Left colon (tissue), 2 donors: ENCODE results near the gene ADARB2. TPM values are rescaled to one million over a fixed set of nuclear protein-coding genes. Genes with fewer than 3 reads are reported as not detected.
"Not testable (repeated sequence)": the region's sequence is repeated elsewhere in the genome, so short reads cannot be mapped to it uniquely, and the experiment has no call there.

Experiments used
- ATAC-seq: fragments of 200-7000 bp; cut with Tn5 transposase; one replicate; pipeline ENCODE4 v1.9.1; 2020; ENCODE audit warnings: mild to moderate bottlenecking, moderate library complexity
- DNase-seq, 2 donors: peaks; one replicate each; pipeline ENCODE4 v3.0.0-alpha.2; 2020
- intact Hi-C, 2 donors: fragments of 100-400 bp; cut with DNase I in 1 of 2; cut with micrococcal nuclease in 1 of 2; formaldehyde crosslinking; loops; one replicate each; pipeline versions ENCODE4 v1.11.2 to v1.14.0; 2022; cut with DNase I, micrococcal nuclease
- total RNA-seq, 2 donors: library from RNA; stranded (reverse); fragmentation: NEBNext Ultra II Directional; extraction: Animal tissue kit (Norgen Biotek cat#: 25700); gene quantifications; one replicate each; pipeline ENCODE4 v1.2.1, GENCODE V29; 2021
- donor health status: DM: no; HTN: no; CAD: no.
- donor health status: DM: yes; HTN: yes; CAD: no.

ADARB2 gene
- total RNA-seq, 2 donors from 2014 or later, result 0.21 to 0.73 TPM

- DNase-seq (no peak), ATAC-seq (no peak)
- intact Hi-C loops, result no loop called here
Observed at GRCh38 chr10:1549591-1550290, 187.6 kb downstream of the ADARB2 start.

GRCh38 chr10:1548596-1548995 is 188.7 kb downstream of the ADARB2 start:
- no peak for DNase-seq
- intact Hi-C loops, result no loop called here
- no peak for ATAC-seq

DNA sequence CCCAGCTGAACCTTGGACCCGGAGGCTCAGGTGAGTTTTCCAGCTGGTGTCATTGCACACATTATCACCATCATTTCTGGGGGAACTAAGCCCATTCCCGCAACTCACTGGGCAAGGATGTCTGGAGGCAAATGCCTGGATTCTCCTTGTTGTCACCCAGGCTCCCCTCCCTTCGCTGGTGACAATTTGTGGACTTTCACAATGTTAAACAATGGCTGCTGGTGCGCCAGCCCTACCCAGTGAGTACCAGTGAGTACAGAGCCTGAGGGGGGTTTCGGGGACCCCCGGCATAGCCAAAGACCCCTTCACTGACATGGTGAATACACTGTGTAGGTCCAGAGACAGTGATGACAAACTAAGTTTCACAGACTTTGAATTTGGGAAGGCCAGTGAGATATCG is 189.2 kb downstream of the ADARB2 start:
- no peak for DNase-seq
- intact Hi-C loops, result no loop called here
- ATAC-seq, result no peak

- intact Hi-C loops, result no loop called here
- ATAC-seq, result no peak
- no peak for DNase-seq
Observed at GRCh38 chr10:1546431-1547110, 190.8 kb downstream of the ADARB2 start.

- no peak for ATAC-seq
- intact Hi-C loops, result no loop called here
- DNase-seq, result no peak
Observed at GRCh38 chr10:1545524-1545923, 191.8 kb downstream of the ADARB2 start.

DNA sequence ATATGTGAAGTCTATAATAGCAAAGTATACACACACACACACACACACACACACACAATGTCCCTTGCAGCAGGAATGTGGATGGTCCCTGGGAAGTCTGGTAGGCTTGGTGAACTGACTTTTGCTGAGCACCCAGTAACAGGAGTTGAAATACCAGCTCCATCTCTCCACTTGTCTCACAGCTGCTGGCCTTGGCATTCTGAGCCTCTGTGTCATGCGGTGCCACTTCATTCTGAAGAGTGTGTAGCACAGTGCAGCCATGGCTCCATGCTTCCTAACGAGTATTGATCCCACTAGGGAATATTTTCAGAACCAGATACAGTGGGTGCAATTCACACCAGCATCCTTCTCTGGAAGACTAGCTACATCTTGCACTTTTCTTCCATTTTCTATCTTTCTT is 192.4 kb downstream of the ADARB2 start:
- intact Hi-C loops, result no loop called here
- DNase-seq (no peak), ATAC-seq (no peak)

DNA sequence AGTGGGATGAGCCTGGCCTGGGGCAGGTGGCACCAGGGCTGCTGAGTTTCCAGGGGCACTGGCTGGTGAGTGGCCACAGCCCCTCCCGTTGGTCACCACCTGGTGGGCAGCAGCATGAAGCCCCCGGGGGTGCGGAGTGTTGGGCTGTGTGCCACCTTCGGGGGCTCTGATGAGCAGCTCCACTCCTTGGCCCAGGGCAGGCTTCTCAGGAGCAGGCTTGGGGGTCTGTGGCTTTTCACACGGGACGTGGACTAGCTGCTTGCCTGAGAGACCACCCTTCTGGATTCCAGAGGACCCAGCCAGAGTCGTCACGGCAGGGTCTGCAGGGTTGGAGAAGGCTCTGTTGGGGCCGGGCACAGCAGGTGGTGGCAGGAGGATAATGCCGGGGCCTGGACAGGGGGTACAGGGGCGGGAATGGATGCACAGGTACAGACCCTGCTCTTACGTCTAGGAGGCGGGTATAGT is 193.1 kb downstream of the ADARB2 start:
- DNase-seq, result no peak
- ATAC-seq, result no peak
- intact Hi-C loops, result no loop called here

- DNase-seq (no peak), ATAC-seq (no peak)
- intact Hi-C loops, result no loop called here
Observed at GRCh38 chr10:1543596-1543995, 193.7 kb downstream of the ADARB2 start.

DNA sequence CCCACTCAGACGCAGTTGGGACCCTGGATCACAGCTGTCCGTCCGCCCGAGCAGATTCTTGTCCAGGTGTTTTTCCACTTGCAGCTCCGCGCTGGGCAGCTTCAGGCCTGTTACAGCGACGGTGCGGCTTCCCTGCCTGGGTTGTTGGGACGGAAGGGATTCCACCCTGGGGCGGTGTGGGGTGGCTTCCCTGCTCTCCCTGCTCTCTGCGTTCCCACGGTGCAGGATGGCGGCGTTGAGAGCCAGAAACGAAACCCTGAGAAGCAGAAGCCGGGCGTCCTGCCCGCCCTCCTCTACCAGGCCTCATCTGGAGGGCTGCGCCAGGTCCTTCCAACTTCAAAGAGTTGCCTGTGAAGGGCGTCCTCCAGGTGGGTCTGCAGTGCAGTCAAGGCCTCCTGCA is 194.4 kb downstream of the ADARB2 start:
- DNase-seq (no peak), ATAC-seq (no peak)
- intact Hi-C loops, result no loop called here

DNA sequence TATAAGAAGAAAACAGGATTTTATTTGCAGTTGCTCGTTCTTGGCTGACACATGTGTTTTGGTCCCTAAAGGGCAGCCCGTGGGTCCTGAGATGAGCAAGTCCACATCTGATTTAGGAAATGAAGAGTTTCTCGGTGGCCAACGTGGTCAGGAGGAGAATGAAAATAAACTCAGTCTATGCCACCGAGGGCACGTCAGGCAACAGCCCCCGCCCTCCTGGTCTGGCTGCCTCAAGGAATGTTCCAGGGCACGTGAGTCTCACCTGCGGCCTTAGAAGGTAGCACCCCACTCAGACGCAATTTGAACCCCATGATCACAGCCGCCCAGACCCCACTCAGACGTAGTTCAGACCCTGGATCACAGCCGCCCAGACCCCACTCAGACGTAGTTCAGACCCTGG is 197.2 kb downstream of the ADARB2 start:
- intact Hi-C loops, result no loop called here
- DNase-seq (no peak), ATAC-seq (no peak)

DNA sequence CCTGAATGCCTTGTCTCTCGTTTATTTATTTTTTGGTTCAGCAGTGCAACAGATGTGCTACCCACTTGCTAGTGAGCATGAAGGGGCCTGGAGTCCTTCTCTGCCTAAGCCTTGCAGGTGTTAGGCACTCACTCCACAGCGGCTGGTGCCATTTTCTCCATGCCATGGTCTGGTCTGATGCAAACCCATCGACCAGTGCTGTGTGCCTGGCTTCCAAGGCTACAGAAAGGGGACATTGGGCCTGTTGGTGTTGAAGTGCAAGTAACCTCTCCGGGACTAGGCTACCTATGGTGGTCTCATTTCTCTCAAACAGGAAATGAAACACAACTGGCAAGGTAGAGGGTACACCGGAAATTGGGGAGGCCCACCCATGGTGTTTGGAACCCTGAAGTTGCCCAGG is 198.1 kb downstream of the ADARB2 start:
- DNase-seq (no peak), ATAC-seq (no peak)
- intact Hi-C loops, result no loop called here

GRCh38 chr10:1538531-1539061 is 198.7 kb downstream of the ADARB2 start:
- intact Hi-C loops, result no loop called here
- no peak for ATAC-seq
- no peak for DNase-seq

DNA sequence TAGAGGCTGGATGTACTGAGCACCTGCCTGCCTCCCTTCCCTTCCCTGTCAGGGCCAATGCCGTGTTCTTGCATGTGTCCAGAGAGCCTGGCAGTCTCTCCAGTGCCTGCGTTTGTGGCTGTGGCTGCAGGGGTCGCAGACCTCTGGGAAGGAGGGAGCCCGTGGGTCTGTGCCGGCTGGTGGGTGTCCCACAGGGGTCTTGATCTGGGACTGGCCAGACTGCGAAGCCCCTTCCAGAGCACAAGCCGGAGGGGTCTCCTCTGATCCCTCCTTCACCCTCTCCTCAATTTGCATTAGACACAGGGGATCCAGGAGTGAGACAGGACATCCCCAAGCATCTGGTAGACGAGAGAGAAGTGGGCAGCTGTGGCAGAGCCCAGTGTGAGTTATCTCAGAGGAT is 199.2 kb downstream of the ADARB2 start:
- no peak for ATAC-seq
- intact Hi-C loops, result no loop called here

DNA sequence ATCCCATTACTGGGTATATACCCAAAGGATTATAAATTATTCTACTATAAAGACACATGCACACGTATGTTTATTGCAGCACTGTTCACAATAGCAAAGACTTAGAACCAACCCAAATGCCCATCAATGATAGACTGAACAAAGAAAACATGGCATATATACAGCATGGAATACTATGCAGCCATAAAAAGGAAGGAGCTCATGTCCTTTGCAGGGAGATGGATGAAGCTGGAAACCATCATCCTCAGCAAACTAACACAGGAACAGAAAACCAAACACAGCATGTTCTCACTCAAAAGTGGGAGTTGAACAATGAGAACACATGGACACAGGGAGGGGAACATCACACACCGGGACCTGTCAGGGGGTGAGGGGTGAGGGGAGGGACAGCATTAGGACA is 199.9 kb downstream of the ADARB2 start:
- ATAC-seq, DNase-seq, intact Hi-C loops: not testable (repeated sequence)

More for the DNA sequence above, 199.2 kb downstream of the ADARB2 start:
- DNase-seq, result no peak

DNA sequence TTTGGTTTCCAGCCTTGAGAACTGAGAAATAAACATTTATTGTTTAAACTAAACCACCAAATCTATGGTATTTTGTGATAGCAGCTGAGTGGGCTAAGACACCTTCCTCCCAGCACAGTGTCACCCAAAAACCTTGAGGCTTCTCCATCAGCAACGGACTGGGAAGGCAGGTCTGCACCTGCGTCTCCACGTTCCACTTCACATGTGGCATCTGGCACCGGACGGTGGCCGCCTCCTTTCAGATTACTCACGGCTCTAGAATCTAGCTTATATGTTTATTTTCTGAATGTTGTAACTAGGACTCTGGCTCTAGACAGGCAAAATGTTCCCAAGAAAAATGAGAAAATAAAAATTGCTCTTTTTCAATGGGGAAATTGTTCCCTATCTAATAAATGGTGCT is 201.0 kb downstream of the ADARB2 start:
- intact Hi-C loops, result no loop called here
- DNase-seq (no peak), ATAC-seq (no peak)

GRCh38 chr10:1535301-1535965 is 201.9 kb downstream of the ADARB2 start:
- intact Hi-C loops, result no loop called here
- no peak for ATAC-seq
- DNase-seq, result no peak

DNA sequence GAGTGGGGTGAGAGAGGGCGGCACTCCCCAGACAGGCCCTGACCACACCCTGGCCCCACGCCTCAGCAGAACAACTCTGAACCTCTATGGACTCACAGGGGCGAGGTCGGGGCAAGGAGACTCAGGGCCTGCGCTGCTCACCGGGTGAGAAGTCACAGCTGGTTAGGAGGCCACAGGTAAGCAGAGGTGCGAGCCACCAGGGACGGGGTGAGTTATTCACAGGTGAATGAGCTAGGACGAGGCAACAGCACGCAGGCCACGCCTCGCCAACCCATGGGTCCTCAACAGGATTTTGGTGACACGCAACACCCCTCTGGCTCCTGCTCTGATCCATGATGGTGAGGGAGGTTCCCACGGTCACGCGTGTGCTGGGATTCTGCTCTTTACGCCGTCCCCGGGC is 202.5 kb downstream of the ADARB2 start:
- intact Hi-C loops, result no loop called here
- DNase-seq (no peak), ATAC-seq (no peak)

DNA sequence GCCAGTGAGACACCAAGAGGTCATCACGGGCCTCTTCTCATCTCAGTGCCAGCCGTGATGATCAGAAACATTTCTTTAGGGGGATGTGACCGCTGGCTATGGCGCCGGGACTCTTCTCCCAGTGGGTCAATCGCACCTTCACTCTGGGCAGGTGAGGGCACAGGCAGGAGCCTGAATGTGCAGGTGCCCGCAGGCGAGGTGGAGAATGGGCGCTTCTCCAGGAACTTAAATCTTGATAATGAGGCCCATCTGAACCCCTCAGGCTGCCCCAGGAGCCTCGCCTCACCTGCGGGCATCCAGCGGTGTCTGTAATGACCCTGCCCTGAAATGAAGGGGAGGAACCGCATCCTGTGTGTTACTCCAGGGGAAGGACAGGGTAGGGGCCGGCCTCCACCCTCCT is 204.7 kb downstream of the ADARB2 start:
- intact Hi-C loops, result no loop called here

DNA sequence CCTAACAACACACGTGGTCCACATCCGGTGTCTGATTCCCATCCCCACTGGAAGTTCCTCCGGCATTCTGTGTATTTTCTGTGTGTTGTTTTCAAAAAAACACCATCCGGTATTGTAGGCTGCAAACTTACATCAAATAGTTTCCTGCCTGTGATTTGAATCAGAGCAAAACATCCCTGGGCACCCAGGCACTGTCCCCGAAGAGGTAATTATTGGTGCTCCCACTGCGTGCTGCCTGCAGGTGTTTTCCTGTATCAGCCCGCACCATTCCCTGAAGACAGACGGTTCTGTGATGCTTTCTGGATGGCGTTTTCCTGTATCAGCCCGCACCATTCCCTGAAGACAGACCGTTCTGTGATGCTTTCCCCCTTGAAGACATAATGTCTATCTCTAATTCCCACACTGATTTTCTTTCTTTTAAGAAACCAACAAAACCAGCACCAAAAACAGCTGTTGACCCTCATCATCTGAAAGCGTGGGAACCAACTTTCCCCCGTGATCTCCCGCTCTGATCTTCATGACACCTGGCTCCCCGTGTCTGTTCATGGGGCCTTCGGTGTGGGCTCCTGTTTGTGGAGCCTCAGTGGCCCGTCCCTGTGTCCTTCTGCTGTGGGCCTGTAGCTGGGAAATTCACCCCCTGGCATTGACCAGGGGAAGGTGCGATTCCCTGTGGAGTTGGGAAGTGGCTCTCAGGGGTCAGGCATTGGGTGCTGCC is 205.3 kb downstream of the ADARB2 start:
- intact Hi-C loops, result no loop called here
- DNase-seq (no peak), ATAC-seq (no peak)

More for the DNA sequence above, 204.7 kb downstream of the ADARB2 start:
- DNase-seq (no peak), ATAC-seq (no peak)
